GM10847 (cell line): ENCODE results near the gene TTLL10.

ENCODE experiments used
- POLR2A ChIP-seq: IDR thresholded peaks from 2 replicates; pipeline ENCODE4 v1.6.1; 2011; ENCODE audit not compliant: insufficient read length; ENCODE audit errors: extremely low read depth

Gene TTLL10

DNA sequence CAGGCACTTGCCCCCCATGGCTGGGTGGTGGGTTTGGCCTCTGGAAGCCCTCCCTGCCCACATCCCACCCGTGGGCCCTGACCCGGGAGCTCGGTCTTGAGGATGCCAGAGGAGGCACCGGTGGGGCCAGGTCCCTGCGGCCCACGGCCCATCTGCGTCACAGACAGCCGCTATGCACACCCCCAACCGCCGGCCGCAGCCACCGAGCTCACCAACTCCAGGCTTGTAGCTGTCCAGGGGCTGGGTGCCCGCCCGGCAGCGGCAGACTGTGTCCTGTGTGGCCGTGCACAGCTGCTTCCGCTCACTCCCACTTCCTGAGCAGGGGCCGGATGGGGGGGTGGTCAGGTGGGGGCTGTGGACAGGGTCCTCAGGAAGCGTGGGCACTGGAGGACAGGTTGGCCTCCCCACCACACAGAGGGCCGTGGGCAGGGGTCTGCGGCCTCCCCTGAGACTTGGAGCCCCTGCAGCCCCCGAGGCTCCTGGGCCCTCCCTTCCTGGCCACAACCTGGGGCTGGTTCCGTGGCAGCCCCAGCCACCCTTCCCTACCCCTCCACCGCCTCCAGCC is 39.2 kb downstream of the TTLL10 start:
- TF ChIP-seq POLR2A: no peak

DNA sequence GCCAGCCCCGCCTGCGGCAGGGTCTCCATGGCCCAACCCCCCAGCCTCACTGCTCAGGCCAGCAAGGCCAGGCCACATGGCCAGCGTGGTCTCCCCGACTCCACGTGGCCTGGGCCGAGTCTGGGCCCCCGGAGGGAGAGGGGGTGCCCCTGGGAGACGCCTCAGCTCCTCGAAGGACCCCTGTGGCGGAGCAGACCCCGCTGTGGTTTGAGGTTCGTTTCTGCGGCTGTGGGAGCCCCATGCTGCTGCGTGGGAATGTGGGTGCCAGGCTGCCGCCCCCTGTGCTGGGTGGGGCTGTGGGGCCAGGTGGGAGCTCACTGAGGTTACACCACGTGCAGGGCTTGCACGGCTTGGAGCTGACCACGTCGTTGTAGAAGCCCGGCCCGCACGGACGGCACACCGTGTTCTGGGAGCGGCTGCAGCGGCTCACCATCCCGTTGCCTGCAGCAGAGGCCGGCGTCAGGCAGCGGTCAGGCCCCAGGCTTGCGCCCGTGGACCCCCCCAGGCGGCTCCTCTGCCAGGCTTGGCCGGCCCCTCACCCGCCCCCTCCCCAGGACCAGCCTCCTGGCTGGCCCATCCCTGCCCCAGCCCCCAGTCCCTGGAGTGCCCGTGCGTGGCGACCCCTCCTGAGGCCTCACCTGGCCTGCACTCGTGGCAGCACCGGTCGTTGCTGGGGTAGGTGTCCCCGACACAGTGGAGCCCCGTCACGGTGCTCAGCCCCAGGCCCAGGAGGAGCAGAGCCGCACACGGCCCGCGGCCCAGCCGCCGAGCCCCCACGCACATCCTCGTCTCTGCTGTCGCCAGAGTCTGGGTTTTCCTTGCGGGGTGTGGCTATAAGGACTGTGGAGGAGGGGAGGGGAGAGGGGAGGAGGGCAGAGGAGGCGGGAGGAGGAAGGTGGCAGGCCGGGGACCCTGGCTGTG is 39.9 kb downstream of the TTLL10 start, which contains the start of gene TNFRSF4:
TSS of gene TNFRSF4 (minus strand) at position 809 of the 921 bp plus-strand sequence. CDS start at position 783, 26 bp downstream.
- TF ChIP-seq POLR2A: no peak

GRCh38 chr1:1215080-1215676 is 41.5 kb downstream of the TTLL10 start:
- no peak for TF ChIP-seq POLR2A

- no peak for TF ChIP-seq POLR2A
These were observed 42.4 kb downstream of the TTLL10 start for GRCh38 chr1:1215881-1216605.

DNA sequence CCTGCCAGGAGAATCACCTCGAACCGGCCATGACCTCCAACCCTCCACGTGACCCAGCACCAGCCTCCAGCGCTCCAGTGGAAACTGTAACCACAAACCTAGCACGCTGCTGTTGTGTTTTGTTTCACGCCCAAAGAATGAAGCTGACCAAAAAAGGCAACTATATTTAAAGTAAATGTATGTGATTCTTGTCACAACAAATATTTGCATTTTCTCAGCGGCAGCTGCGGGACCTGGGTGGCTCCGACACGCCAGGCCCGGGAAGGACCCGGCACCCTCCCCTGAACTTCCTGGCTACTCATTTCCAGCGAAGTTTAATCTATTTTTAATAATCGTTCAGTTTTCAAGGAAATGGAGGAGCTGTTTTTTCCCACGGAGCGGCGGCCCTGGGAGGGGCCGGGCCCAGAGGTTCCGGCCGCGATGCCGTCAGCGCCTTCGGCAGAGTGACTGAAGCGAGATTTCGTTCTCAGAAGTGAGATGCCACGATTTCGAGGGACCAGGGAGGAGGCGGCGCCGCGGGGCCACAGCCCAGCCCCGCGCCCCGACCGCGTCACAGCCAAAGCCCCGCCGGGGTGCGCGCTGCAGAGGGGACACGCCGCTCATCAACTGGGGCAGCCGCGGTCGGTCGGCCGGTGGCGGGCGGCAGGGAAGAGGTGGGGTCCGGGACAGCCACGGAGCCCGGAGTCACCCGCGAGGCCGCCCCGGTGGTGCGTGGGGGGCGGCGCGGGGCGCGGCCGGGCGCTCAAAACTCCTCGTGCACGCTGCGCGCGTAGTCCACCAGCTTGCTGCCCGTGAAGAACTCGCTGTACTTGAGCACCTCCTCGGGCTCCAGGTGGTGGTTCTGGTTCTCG is 43.3 kb downstream of the TTLL10 start:
- TF ChIP-seq POLR2A: no peak

- no peak for TF ChIP-seq POLR2A
These were observed 44.2 kb downstream of the TTLL10 start for GRCh38 chr1:1217621-1218523.

DNA sequence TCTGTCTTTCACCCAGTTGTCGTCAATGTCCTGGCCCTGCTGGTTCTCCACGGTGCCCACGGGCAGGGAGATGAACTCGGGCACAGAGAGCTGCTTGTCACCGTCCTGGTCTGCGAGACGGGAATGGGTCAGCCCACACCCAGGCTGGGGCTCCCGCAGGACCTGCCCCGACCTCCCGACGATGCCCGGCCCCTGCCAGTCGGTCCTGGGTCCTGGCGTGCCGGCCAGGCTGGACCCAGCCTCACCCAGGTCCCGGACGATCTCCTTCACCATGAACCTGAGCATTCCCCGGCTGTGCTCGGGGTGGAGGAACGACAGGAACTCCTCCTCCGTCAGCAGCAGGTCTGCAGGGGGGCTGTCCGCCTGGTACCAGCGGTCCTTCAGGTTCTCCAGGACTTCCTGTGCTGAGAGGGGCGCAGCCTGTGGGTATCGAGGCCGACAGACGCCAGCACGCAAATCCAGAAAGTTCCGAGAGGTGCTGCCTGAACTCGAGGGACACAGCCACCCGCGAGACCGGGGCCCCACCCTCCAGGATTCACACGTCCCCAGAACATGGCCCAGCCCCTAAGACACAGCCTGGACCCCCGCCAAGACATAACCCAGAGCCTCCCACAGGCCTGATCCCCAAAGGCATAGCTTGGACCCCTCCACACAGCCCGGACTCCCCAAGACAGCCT is 45.0 kb downstream of the TTLL10 start:
- no peak for TF ChIP-seq POLR2A

DNA sequence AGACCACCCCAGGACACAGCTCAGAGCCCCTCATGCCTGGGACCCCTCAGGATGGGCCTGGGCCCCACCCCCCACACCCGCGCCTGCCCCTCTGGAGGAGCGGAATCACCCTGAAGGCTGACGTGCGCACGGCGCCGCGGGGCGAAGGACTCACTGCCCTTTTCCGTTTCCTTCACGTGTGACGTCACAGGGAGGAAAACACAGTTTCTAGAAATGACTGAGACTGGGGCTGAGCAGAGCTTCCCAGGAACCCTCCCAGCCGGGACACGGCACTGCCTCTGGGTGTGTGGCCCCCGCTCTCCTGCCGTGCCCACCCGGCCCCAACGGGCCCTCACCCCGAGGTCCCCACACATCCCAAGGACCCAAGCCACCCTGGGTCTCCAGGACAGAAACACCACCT is 45.7 kb downstream of the TTLL10 start:
- no peak for TF ChIP-seq POLR2A

DNA sequence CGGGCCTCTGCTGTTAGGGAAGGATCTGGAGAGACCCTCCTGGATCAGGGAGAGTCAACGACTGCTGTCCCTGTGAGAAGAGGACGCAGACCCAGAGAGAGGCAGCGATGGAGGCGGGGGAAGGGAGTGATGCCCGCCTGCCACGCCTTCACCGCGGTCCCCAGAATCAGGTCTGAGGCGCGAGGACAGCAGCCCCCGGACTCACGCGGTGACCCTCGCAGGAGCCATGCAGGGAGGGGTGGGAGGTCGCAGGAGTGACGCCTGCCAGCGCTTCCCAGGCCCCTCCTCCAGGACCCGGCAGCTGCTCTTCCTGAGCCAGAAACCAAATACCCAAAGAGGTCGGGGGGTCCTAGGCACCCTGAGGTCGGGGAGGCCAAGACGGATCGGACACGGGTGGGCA is 46.5 kb downstream of the TTLL10 start:
- TF ChIP-seq POLR2A: no peak

DNA sequence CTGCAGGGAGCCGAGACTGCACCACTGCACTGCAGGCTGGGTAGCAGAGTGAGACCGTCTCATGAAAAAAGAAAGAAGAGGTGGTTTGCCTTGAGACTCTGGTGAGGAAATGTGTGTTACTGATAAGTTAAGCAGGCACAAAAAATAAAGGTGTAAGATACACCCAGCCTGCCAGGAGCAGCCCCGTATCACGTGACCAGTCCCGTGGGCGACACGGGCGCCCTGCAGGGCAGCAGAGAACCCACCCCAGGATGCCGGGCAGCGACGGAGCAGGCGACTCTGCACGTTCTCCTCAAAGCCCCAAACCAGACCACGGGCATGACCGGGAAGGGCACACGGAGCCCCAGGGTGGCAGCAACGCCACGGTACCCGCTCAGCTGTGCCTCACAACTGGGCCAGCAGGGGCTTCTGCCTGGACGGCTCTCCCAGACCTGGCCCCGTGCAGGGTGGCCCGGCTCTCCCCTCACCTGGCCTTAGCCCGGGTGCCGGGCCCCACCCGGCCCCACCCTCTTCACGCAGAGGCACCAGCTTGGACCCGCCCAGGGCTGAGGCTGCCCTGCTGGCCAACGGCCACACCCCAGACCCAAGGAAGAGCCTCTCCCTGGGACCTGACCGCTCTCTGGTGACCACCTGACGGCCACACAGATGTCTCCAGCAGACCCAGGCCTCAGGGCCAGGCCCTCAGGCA is 48.4 kb downstream of the TTLL10 start:
- no peak for TF ChIP-seq POLR2A

- no peak for TF ChIP-seq POLR2A
These were observed 49.0 kb downstream of the TTLL10 start for GRCh38 chr1:1222575-1223225.

GRCh38 chr1:1223321-1223720 is 49.6 kb downstream of the TTLL10 start:
- no peak for TF ChIP-seq POLR2A
